Measurements from ENCODE around the gene CCL23.
"Not testable (repeated sequence)": the region's sequence is repeated elsewhere in the genome, so short reads cannot be mapped to it uniquely, and the experiment has no call there.

The CCL23 gene

GRCh38 chr17:36004594-36005108, 13.1 kb downstream of the CCL23 start:
- no peak for DNase-seq (ENCODE audit: low read depth in 2 of 2)

- DNase-seq (ENCODE audit: low read depth in 2 of 2) = no peak
Observed at GRCh38 chr17:36002631-36003030, 15.1 kb downstream of the CCL23 start.

- no peak for DNase-seq (ENCODE audit: low read depth in 2 of 2)
Observed at GRCh38 chr17:36001862-36002603, 15.7 kb downstream of the CCL23 start.

- no peak for DNase-seq (ENCODE audit: low read depth in 2 of 2)
Observed at GRCh38 chr17:36001110-36001771, 16.5 kb downstream of the CCL23 start, which contains the start of gene CCL15. Gene CCL15, minus strand, starts transcription at chr17:36001553. Its CDS starts 61 bp downstream, at chr17:36001492.

GRCh38 chr17:36000732-36001109, 17.1 kb downstream of the CCL23 start:
- no peak for DNase-seq (ENCODE audit: low read depth in 2 of 2)

GRCh38 chr17:35998756-35999155, 19.0 kb downstream of the CCL23 start:
- no peak for DNase-seq (ENCODE audit: low read depth in 2 of 2)

GRCh38 chr17:35998018-35998545, 19.7 kb downstream of the CCL23 start:
- no peak for DNase-seq (ENCODE audit: low read depth in 2 of 2)

- DNase-seq (ENCODE audit: low read depth in 2 of 2) = not testable (repeated sequence)
Observed at GRCh38 chr17:35995346-35995745, 22.4 kb downstream of the CCL23 start.

GRCh38 chr17:35991075-35991474, 26.7 kb downstream of the CCL23 start:
- DNase-seq (ENCODE audit: low read depth in 2 of 2) = no peak

- no peak for DNase-seq (ENCODE audit: low read depth in 2 of 2)
Observed at GRCh38 chr17:35988164-35988563, 29.6 kb downstream of the CCL23 start.

GRCh38 chr17:35986643-35987042, 31.1 kb downstream of the CCL23 start, which contains the start of gene CCL14:
Gene CCL14, minus strand, starts transcription at chr17:35986729. Its CDS starts 80 bp downstream, at chr17:35986649.
- DNase-seq (ENCODE audit: low read depth in 2 of 2) = no peak

GRCh38 chr17:35984140-35984539, 33.6 kb downstream of the CCL23 start:
- DNase-seq (ENCODE audit: low read depth in 2 of 2) = no peak

- DNase-seq (ENCODE audit: low read depth in 2 of 2) = no peak
Observed at GRCh38 chr17:35982409-35983191, 35.2 kb downstream of the CCL23 start.

GRCh38 chr17:35981908-35982330, 35.9 kb downstream of the CCL23 start:
- DNase-seq (ENCODE audit: low read depth in 2 of 2) = no peak

- no peak for DNase-seq (ENCODE audit: low read depth in 2 of 2)
Observed at GRCh38 chr17:35981246-35981645, 36.5 kb downstream of the CCL23 start, which contains the start of gene CCL16. Gene CCL16, minus strand, starts transcription at chr17:35981497. Its CDS starts 77 bp downstream, at chr17:35981420.

GRCh38 chr17:35978346-35978745, 39.4 kb downstream of the CCL23 start:
- no peak for DNase-seq (ENCODE audit: low read depth in 2 of 2)

GRCh38 chr17:35977509-35977908, 40.3 kb downstream of the CCL23 start:
- DNase-seq (ENCODE audit: low read depth in 2 of 2) = no peak

- no peak for DNase-seq (ENCODE audit: low read depth in 2 of 2)
Observed at GRCh38 chr17:35973333-35974260, 44.2 kb downstream of the CCL23 start.

- DNase-seq (ENCODE audit: low read depth in 2 of 2) = no peak
Observed at GRCh38 chr17:35972945-35973332, 44.8 kb downstream of the CCL23 start.

GRCh38 chr17:35972535-35972934, 45.2 kb downstream of the CCL23 start:
- DNase-seq (ENCODE audit: low read depth in 2 of 2) = no peak

GRCh38 chr17:35972066-35972465, 45.7 kb downstream of the CCL23 start:
- no peak for DNase-seq (ENCODE audit: low read depth in 2 of 2)
